Measurements from ENCODE around the gene DNAJB12.

GRCh38 chr10:72316748-72317435 lies 37.8 kb downstream of the DNAJB12 start:
- TF ChIP-seq POLR2A (IDR thresholded peaks at IDR 0.05) (peak; percentile 23), CTCF (IDR thresholded peaks at IDR 0.05) (no peak)
